HepG2 (cell line): ENCODE measurements around the gene DPYD. TPM values are rescaled to one million over a fixed set of nuclear protein-coding genes. Genes with fewer than 3 reads are reported as not detected.

Experiments
- HMGXB4 ChIP-seq, 2 experiments: sonication (generic) in 1 of 2; formaldehyde crosslinking in 1 of 2; IDR thresholded peaks; 2 replicates each; pipeline versions ENCODE4 v1.4.0 to v1.6.1; 2018 to 2020; ENCODE audit warnings: missing genetic modification reagents in 2 of 2, borderline replicate concordance in 1 of 2, low read depth in 1 of 2, mild to moderate bottlenecking in 1 of 2, missing biosample characterization in 1 of 2
- MIXL1 ChIP-seq: IDR thresholded peaks from 2 replicates; pipeline ENCODE4 v1.6.1; 2016
- SKIL ChIP-seq: sonication (generic); formaldehyde crosslinking; IDR thresholded peaks from 2 replicates; pipeline ENCODE4 v1.8.0; 2022; ENCODE audit warnings: missing genetic modification reagents, mild to moderate bottlenecking, moderate library complexity, borderline replicate concordance
- YEATS2 ChIP-seq: sonication (generic); formaldehyde crosslinking; IDR thresholded peaks from 2 replicates; pipeline ENCODE4 v1.4.0; 2020; ENCODE audit warnings: missing genetic modification reagents, borderline replicate concordance
- ZBTB3 ChIP-seq: sonication (generic); formaldehyde crosslinking; IDR thresholded peaks from 2 replicates; pipeline ENCODE4 v1.4.0; 2020; ENCODE audit warnings: low read depth, mild to moderate bottlenecking, moderate library complexity, missing genetic modification reagents, borderline replicate concordance
- polyA plus RNA-seq, 8 experiments: library from polyadenylated mRNA; depleted of rRNA in 3 of 8; stranded (reverse) in 7 of 8; unstranded in 1 of 8; fragments of >200 nt; fragmentation: Illumina TruSeq in 4 of 8; extraction: Trizol in 4 of 8; gene quantifications; 2 replicates each; pipeline versions ENCODE4 v1.2.1 to v1.2.3, GENCODE V29; 2011 to 2016; ENCODE audit warnings: low read depth in 4 of 8, missing spikeins in 1 of 8, mixed read lengths in 1 of 8; ENCODE audit not compliant: insufficient read depth in 1 of 8
- total RNA-seq, 5 experiments: library from RNA; depleted of rRNA; stranded (reverse); fragments of >200 nt; fragmentation: Illumina TruSeq; extraction: Trizol; gene quantifications; 2 replicates each; pipeline ENCODE4 v1.2.3, GENCODE V29; 2016; ENCODE audit warnings: low read depth in 1 of 5
- TF ChIP-seq, protein P1 (sequence below): sonication (generic); formaldehyde crosslinking; IDR thresholded peaks from 2 replicates; pipeline ENCODE4 v1.5.0; 2020; ENCODE audit warnings: mild to moderate bottlenecking, missing genetic modification reagents, borderline replicate concordance
- TF ChIP-seq, protein P2 (sequence below), 2 experiments: sonication (generic) in 1 of 2; formaldehyde crosslinking in 1 of 2; IDR thresholded peaks; 2 replicates each; pipeline versions ENCODE4 v1.4.0 to v1.6.1; 2016 to 2020; ENCODE audit warnings: borderline replicate concordance in 1 of 2, low read depth in 1 of 2, mild to moderate bottlenecking in 1 of 2, missing genetic modification reagents in 1 of 2

Gene DPYD
- total and polyA plus RNA-seq, 2 of the 13 experiments (the other 11 are each of a cell fraction or from before 2014, with no cell fraction given) = 1.3 to 3.4 TPM

DNA sequence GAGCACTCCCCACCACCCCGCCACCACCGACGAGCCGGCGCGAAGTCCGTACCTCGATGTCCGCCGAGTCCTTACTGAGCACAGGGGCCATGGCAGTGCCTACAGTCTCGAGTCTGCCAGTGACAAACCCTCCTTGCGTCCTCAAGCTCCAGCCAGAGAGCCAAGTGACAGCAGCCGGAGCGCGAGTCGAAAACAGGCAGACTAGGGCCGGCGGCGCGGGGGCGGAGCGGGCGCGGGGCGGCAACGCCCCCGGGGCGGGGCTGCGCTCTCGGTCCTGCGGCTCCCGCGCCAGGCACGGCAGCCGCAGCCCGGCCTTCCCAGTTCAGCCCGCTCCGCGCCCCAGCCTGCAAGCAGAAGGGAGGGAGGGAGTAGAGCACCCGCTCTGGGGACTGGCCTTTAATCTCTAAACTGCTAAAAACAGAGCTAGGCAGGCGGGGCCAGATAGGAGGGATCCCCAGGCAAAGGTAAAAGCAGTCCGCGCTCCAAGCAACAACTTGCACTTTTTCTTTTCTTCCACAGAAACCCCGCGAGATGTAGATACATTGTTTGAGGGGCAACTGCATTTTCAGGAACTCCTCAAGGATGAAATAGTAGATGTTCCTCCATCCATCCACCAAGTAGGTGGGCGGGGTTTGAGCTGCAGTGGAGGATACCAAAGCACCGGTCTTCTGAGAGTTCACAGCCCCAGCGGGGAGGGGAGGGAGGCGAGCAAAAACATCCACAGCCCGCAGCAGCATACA lies at the start of gene DPYD (continued):
- TF ChIP-seq YEATS2 (CRISPR knock-in tag) (no peak), HMGXB4 (CRISPR knock-in tag; IDR thresholded peaks at IDR 0.05; ENCODE audit: borderline replicate concordance in 1 of 2, low read depth in 1 of 2) (peak in 1 of 2 experiments; percentile 41; a peak in 1 of 4 replicates), MIXL1 (no peak), ZBTB3 (CRISPR knock-in tag) (no peak), SKIL (CRISPR knock-in tag) (no peak)
- TF ChIP-seq, protein P1, sequence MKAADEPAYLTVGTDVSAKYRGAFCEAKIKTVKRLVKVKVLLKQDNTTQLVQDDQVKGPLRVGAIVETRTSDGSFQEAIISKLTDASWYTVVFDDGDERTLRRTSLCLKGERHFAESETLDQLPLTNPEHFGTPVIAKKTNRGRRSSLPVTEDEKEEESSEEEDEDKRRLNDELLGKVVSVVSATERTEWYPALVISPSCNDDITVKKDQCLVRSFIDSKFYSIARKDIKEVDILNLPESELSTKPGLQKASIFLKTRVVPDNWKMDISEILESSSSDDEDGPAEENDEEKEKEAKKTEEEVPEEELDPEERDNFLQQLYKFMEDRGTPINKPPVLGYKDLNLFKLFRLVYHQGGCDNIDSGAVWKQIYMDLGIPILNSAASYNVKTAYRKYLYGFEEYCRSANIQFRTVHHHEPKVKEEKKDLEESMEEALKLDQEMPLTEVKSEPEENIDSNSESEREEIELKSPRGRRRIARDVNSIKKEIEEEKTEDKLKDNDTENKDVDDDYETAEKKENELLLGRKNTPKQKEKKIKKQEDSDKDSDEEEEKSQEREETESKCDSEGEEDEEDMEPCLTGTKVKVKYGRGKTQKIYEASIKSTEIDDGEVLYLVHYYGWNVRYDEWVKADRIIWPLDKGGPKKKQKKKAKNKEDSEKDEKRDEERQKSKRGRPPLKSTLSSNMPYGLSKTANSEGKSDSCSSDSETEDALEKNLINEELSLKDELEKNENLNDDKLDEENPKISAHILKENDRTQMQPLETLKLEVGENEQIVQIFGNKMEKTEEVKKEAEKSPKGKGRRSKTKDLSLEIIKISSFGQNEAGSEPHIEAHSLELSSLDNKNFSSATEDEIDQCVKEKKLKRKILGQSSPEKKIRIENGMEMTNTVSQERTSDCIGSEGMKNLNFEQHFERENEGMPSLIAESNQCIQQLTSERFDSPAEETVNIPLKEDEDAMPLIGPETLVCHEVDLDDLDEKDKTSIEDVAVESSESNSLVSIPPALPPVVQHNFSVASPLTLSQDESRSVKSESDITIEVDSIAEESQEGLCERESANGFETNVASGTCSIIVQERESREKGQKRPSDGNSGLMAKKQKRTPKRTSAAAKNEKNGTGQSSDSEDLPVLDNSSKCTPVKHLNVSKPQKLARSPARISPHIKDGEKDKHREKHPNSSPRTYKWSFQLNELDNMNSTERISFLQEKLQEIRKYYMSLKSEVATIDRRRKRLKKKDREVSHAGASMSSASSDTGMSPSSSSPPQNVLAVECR = peak; percentile 47; the same call in 1 of the 2 replicates
- TF ChIP-seq, protein P2, sequence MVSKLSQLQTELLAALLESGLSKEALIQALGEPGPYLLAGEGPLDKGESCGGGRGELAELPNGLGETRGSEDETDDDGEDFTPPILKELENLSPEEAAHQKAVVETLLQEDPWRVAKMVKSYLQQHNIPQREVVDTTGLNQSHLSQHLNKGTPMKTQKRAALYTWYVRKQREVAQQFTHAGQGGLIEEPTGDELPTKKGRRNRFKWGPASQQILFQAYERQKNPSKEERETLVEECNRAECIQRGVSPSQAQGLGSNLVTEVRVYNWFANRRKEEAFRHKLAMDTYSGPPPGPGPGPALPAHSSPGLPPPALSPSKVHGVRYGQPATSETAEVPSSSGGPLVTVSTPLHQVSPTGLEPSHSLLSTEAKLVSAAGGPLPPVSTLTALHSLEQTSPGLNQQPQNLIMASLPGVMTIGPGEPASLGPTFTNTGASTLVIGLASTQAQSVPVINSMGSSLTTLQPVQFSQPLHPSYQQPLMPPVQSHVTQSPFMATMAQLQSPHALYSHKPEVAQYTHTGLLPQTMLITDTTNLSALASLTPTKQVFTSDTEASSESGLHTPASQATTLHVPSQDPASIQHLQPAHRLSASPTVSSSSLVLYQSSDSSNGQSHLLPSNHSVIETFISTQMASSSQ (IDR thresholded peaks at IDR 0.05; ENCODE audit: low read depth) = no peak
- TF ChIP-seq, protein P2 (CRISPR knock-in tag; IDR thresholded peaks at IDR 0.05; ENCODE audit: borderline replicate concordance) = no peak
